Trophoblast cell (in vitro differentiated cells and primary cell): ENCODE data around the gene DLGAP1.
A peak's percentile ranks its signal among the peaks of the same experiment; 100 is the strongest.

Experiments used
- DNase-seq, 2 donors: peaks; one replicate each; pipeline ENCODE4 v3.0.0-alpha.2; 2016
- H2AFZ ChIP-seq: 2 replicates; pipeline ENCODE4 v1.6.1; 2013; ENCODE audit warnings: low read length, moderate library complexity, mild to moderate bottlenecking; ENCODE audit not compliant: insufficient read depth, poor library complexity
- H2AK5ac ChIP-seq: 2 replicates; pipeline ENCODE4 v1.6.1; 2013; ENCODE audit warnings: mild to moderate bottlenecking, low read length
- H2BK120ac ChIP-seq: 2 replicates; pipeline ENCODE4 v1.6.1; 2013; ENCODE audit warnings: low read length, mild to moderate bottlenecking, moderate library complexity; ENCODE audit not compliant: insufficient read depth, poor library complexity
- H2BK12ac ChIP-seq: 2 replicates; pipeline ENCODE4 v1.6.1; 2013; ENCODE audit warnings: mild to moderate bottlenecking, low read length, moderate library complexity
- H2BK5ac ChIP-seq: 2 replicates; pipeline ENCODE4 v1.6.1; 2013; ENCODE audit warnings: low read length, low read depth, moderate library complexity, mild to moderate bottlenecking; ENCODE audit not compliant: poor library complexity
- H3K14ac ChIP-seq: 2 replicates; pipeline ENCODE4 v1.6.1; 2013; ENCODE audit warnings: mild to moderate bottlenecking, low read length
- H3K18ac ChIP-seq: 2 replicates; pipeline ENCODE4 v1.6.1; 2013; ENCODE audit warnings: mild to moderate bottlenecking, low read length
- H3K23ac ChIP-seq: 2 replicates; pipeline ENCODE4 v1.6.1; 2013; ENCODE audit warnings: low read length
- H3K27ac ChIP-seq: 2 replicates; pipeline ENCODE4 v1.5.1; 2013; ENCODE audit warnings: low read depth, mild to moderate bottlenecking, inconsistent platforms, low read length, moderate library complexity
- H3K27me3 ChIP-seq: 2 replicates; pipeline ENCODE4 v1.6.1; 2013; ENCODE audit warnings: inconsistent platforms, mild to moderate bottlenecking, low read length, moderate library complexity; ENCODE audit not compliant: insufficient read depth
- H3K36me3 ChIP-seq, 2 experiments: 1 replicate in 1 of 2; 2 replicates in 1 of 2; pipeline ENCODE4 v1.6.1; 2013; ENCODE audit warnings: low read length in 2 of 2, mild to moderate bottlenecking in 2 of 2, moderate library complexity in 1 of 2; ENCODE audit not compliant: insufficient read depth in 2 of 2, control insufficient read depth in 1 of 2
- H3K4ac ChIP-seq: 2 replicates; pipeline ENCODE4 v1.6.1; 2013; ENCODE audit warnings: low read depth, mild to moderate bottlenecking, low read length, moderate library complexity
- H3K4me1 ChIP-seq, 2 experiments: 1 replicate in 1 of 2; 2 replicates in 1 of 2; pipeline ENCODE4 v1.6.1; 2013; ENCODE audit warnings: low read length in 2 of 2, mild to moderate bottlenecking in 2 of 2, moderate library complexity in 1 of 2; ENCODE audit not compliant: insufficient read depth in 2 of 2, control insufficient read depth in 1 of 2
- H3K4me2 ChIP-seq: 2 replicates; pipeline ENCODE4 v1.6.1; 2013; ENCODE audit warnings: inconsistent platforms, mild to moderate bottlenecking, low read length, moderate library complexity
- H3K4me3 ChIP-seq: 2 replicates; pipeline ENCODE4 v1.5.1; 2013; ENCODE audit warnings: mild to moderate bottlenecking, low read depth, low read length, inconsistent platforms
- H3K79me1 ChIP-seq: one replicate; pipeline ENCODE4 v1.6.1; 2013; ENCODE audit warnings: low read length
- H3K79me2 ChIP-seq: 2 replicates; pipeline ENCODE4 v1.6.1; 2013; ENCODE audit warnings: low read length, mild to moderate bottlenecking; ENCODE audit not compliant: control insufficient read depth, insufficient read depth, poor library complexity
- H3K9ac ChIP-seq: 2 replicates; pipeline ENCODE4 v1.6.1; 2013; ENCODE audit warnings: mild to moderate bottlenecking, low read length
- H3K9me3 ChIP-seq: 2 replicates; pipeline ENCODE4 v1.6.1; 2013; ENCODE audit warnings: low read depth, mild to moderate bottlenecking, control low read depth, inconsistent platforms, low read length; ENCODE audit not compliant: insufficient read depth
- H4K12ac ChIP-seq: 2 replicates; pipeline ENCODE4 v1.6.1; 2013; ENCODE audit warnings: low read depth, mild to moderate bottlenecking, low read length, moderate library complexity
- H4K8ac ChIP-seq: 2 replicates; pipeline ENCODE4 v1.6.1; 2013; ENCODE audit warnings: low read depth, mild to moderate bottlenecking, low read length, moderate library complexity
- H4K91ac ChIP-seq: one replicate; pipeline ENCODE4 v1.6.1; 2013; ENCODE audit warnings: low read depth, mild to moderate bottlenecking, low read length, moderate library complexity
- WGBS: extraction: QIAGEN DNeasy Blood & Tissue Kit; methylation state at CpG from one replicate; pipeline ENCODE4 v1.1.7; 2013; ENCODE audit warnings: missing lambda C conversion rate; ENCODE audit not compliant: insufficient read length, insufficient coverage; ENCODE audit errors: extremely low coverage; 5-methylcytosine and 5-hydroxymethylcytosine counted together

Gene DLGAP1

DNA sequence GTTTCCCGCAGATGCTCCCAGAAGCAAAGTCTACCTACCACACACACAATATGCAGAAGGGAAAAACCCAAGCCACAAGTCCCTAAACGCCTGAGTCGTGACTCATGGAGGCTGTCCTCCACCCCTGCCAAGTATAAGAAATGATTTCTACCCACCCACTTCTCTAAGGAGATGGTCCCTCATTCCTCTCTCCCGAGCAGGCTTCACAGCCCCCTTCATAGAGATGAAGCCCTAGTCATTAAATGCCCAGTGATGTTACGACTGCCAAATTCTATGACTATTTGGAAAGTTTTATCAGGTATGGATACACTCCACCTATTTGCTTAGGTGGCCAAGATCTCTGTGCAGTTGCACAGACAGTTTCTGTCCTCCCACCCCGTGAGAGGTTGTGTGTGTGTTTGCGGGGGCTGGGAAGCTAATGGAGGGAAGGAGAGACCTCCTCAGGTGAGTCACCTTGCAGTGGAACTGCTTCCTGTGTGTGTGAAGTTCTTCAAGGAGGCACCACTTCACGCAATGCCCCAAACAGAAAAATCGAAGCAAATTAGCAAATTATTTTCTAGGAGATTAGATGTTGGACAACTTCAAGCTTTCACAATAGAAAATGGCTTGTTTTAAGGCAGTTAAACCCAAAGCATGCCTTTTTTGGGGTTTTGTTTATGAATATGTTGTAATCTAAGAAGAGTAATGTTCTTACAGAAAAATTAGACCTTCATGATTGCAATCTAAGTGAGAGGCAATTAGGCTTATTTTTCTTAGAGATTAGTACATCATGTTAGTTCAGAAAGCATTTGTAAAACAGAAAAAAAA lies 830.0 kb downstream of the DLGAP1 start:
- Histone ChIP-seq H3K18ac (no peak overlapping the region), H3K14ac (peak overlapping the region; percentile 89), H4K91ac (peak overlapping the region; percentile 80), H4K12ac (no peak overlapping the region), H2BK120ac (peak overlapping the region; percentile 90), H3K4ac (peak overlapping the region; percentile 53), H3K9me3 (no peaks in the 10 kb centered on the region), H3K4me3 (no peak overlapping the region), H2AK5ac (peak overlapping the region; percentile 16), H3K4me1 (peaks cover 13 to 18% of the 10 kb centered on the region in 2 experiments), H3K79me1 (peaks cover 34% of the 10 kb centered on the region), H3K27me3 (no peaks in the 10 kb centered on the region), H3K36me3 (no peaks in the 10 kb centered on the region), H3K79me2 (no peaks in the 10 kb centered on the region), H3K9ac (peak overlapping the region; percentile 5), H3K27ac (peak overlapping the region; percentile 98), H3K4me2 (peak overlapping the region; percentile 32), H2AFZ (peak overlapping the region; percentile 61), H2BK12ac (peak overlapping the region; percentile 61), H4K8ac (peak overlapping the region; percentile 57), H2BK5ac (peak overlapping the region; percentile 28), H3K23ac (no peak overlapping the region)
- no CpG with 5 or more reads among the region's 9 CpGs for WGBS
- peak; percentile 82 to 87 for DNase-seq

DNA sequence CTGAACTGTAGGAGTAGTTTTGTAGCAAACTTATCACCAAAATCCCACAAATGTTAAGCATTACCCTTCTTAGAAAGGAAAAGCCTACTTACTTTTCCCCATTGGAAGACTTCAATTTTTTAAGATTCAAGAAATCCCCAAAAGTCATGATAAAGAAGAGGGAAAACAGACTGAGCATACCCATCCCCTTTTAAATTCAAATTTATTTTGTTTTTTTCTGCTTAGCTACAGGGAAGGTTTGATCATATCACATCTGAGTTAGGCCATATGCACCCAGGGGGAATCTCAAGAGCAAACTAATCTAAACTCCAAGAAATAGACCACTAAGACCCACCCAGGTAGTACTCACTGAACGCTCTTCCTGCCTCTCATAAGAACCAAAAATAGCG lies 830.6 kb downstream of the DLGAP1 start:
- Histone ChIP-seq H2AFZ (no peak overlapping the region), H3K79me2 (no peaks in the 10 kb centered on the region), H4K91ac (peak overlapping the region; percentile 80), H4K12ac (no peak overlapping the region), H3K27me3 (no peaks in the 10 kb centered on the region), H3K4me2 (peak overlapping the region; percentile 40), H3K9ac (peak overlapping the region; percentile 5), H3K4me1 (peaks cover 13 to 18% of the 10 kb centered on the region in 2 experiments), H3K23ac (no peak overlapping the region), H3K4me3 (no peak overlapping the region), H2BK5ac (peak overlapping the region; percentile 82), H3K36me3 (no peaks in the 10 kb centered on the region), H2AK5ac (no peak overlapping the region), H4K8ac (no peak overlapping the region), H2BK12ac (no peak overlapping the region), H3K79me1 (peaks cover 36% of the 10 kb centered on the region), H2BK120ac (peak overlapping the region; percentile 90), H3K4ac (no peak overlapping the region), H3K18ac (no peak overlapping the region), H3K9me3 (no peaks in the 10 kb centered on the region), H3K27ac (peak overlapping the region; percentile 98), H3K14ac (no peak overlapping the region)
- no peak for DNase-seq
- WGBS, result no CpG with 5 or more reads among the region's 2 CpGs

DNA sequence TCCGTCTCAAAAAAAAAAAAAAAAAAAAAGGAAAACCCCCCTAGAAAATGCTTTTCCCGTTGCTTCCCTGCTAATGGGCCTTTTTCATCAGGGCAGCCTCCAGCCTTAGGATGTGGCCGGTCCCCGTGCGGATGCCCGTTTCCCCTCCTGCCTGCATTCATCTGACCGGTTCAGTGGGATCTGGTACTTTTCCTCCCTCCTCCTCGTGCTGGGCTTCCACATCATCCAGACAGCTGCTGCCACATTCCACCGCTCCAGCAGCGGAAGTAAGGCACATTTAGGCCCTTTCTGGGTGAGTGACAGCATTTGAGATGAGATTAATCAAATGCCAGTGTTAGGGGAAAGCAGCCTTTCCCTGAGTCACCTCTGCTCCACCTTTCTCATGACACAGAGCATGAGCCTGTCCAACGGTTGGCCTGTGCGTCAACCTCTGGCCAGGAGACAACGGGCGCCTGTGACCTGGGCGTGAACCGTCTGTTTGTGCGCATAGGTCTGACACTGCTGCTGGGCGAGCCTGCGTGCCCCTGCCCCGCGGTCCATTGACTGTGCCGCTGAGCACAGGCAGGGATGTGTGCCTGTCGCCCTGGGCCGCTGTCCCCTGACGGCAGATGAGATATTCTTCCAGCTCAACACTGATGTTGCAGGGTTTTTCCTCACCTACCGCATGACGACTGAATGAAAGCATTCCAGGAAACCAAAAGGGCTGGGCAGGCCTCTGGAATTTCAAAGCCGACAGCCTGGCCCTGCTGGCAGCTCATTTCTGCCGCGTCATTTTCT lies 831.1 kb downstream of the DLGAP1 start:
- no CpG with 5 or more reads among the region's 30 CpGs for WGBS
- Histone ChIP-seq H4K91ac (peak overlapping the region; percentile 97), H3K23ac (no peak overlapping the region), H2AFZ (peak overlapping the region; percentile 89), H2BK120ac (peak overlapping the region; percentile 93), H3K18ac (peak overlapping the region; percentile 94), H3K4ac (peak overlapping the region; percentile 50), H4K8ac (peak overlapping the region; percentile 73), H3K79me1 (peaks cover 36% of the 10 kb centered on the region), H3K4me2 (peak overlapping the region; percentile 40), H4K12ac (peak overlapping the region; percentile 3), H3K79me2 (no peaks in the 10 kb centered on the region), H3K4me1 (peaks cover 13 to 18% of the 10 kb centered on the region in 2 experiments), H2AK5ac (peak overlapping the region; percentile 24), H3K14ac (peak overlapping the region; percentile 83), H3K4me3 (no peak overlapping the region), H3K9me3 (no peaks in the 10 kb centered on the region), H3K9ac (no peak overlapping the region), H3K27me3 (no peaks in the 10 kb centered on the region), H2BK12ac (peak overlapping the region; percentile 62), H3K36me3 (no peaks in the 10 kb centered on the region), H3K27ac (peak overlapping the region; percentile 98), H2BK5ac (peak overlapping the region; percentile 82)
- DNase-seq, result peak; percentile 95 to 97

DNA sequence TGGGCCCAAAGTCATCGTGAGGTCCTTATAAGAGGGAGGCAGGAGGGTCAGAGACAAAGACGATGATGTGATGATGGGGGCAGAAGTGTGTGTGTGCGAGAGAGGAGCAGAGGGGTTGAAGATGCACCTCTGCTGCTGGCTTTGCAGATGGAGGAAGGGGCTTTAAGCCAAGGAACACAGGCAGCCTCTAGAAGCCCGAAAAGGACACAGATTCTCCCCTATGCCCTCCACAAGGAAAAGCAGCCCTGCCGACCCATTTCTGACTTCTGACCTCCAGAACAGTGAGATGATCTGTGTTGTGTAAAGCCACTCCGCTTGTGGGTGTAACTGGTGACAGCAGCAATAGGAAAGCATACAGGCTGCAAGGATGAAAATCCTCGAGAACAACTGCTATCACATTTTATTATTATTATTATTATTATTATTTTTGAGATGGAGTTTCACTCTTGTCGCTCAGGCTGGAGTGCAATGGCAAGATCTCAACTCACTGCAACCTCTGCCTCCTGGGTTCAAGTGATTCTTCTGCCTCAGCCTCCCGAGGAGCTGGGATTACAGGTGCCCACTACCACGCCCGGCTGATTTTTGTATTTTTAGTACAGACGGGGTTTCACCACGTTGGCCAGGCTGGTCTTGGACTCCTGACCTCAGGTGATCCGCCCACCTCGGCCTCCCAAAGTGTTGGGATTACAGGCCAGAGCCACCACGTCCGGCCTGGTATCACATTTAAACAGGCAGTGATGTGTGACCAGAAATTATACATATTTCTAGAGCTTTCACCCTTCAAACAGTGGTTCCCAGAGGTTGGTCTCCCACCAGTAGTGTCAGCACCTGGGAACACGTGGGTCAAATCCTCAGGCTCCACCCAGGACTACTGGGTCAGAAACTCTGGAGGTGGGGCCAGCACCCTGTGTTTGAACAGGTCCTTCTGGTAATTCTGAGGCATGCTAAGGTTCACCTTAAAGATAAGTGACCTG lies 834.7 kb downstream of the DLGAP1 start:
- no peak overlapping the region for H3K23ac ChIP-seq
- no peaks in the 10 kb centered on the region for H3K9me3 ChIP-seq
- no peak overlapping the region for H3K4ac ChIP-seq
- H3K4me3 ChIP-seq, result no peak overlapping the region
- no peak overlapping the region for H2AFZ ChIP-seq
- peak overlapping the region; percentile 70 for H4K91ac ChIP-seq
- H4K12ac ChIP-seq, result no peak overlapping the region
- no peak overlapping the region for H2BK5ac ChIP-seq
- no peak overlapping the region for H3K27ac ChIP-seq
- no peaks in the 10 kb centered on the region for H3K36me3 ChIP-seq
- peaks cover 33% of the 10 kb centered on the region for H3K79me1 ChIP-seq
- H2BK120ac ChIP-seq, result peak overlapping the region; percentile 68
- H3K4me1 ChIP-seq, result peaks cover 12 to 16% of the 10 kb centered on the region in 2 experiments
- no peak overlapping the region for H3K18ac ChIP-seq
- no peak for DNase-seq
- peak overlapping the region; percentile 52 for H2AK5ac ChIP-seq
- peak overlapping the region; percentile 74 for H2BK12ac ChIP-seq
- no peak overlapping the region for H3K4me2 ChIP-seq
- H3K27me3 ChIP-seq, result no peaks in the 10 kb centered on the region
- H3K14ac ChIP-seq, result no peak overlapping the region
- H3K9ac ChIP-seq, result no peak overlapping the region
- H4K8ac ChIP-seq, result peak overlapping the region; percentile 31
- no peaks in the 10 kb centered on the region for H3K79me2 ChIP-seq
- WGBS, result no CpG with 5 or more reads among the region's 18 CpGs
